NT2/D1 (cell line): ENCODE measurements around the gene NRBF2.

Experiments
- DNase-seq: peaks from one replicate; pipeline ENCODE4 v3.0.0-alpha.2; 2011; ENCODE audit warnings: low read depth, low spot score
- H3K27me3 ChIP-seq: 2 replicates; pipeline ENCODE4 v1.6.0; 2011; ENCODE audit warnings: mild to moderate bottlenecking; ENCODE audit not compliant: insufficient read length, insufficient read depth
- H3K36me3 ChIP-seq: 2 replicates; pipeline ENCODE4 v1.6.1; 2011; ENCODE audit warnings: mild to moderate bottlenecking, low read length, mixed read lengths; ENCODE audit not compliant: insufficient read depth, insufficient read length
- H3K4me1 ChIP-seq: 2 replicates; pipeline ENCODE4 v1.5.1; 2011; ENCODE audit not compliant: insufficient read depth, insufficient read length
- H3K4me3 ChIP-seq: 2 replicates; pipeline ENCODE4 v1.5.1; 2011; ENCODE audit warnings: low read depth; ENCODE audit not compliant: insufficient read length
- H3K9ac ChIP-seq: 2 replicates; pipeline ENCODE4 v1.6.0; 2011; ENCODE audit warnings: low read depth; ENCODE audit not compliant: insufficient read length
- H3K9me3 ChIP-seq: 2 replicates; pipeline ENCODE4 v1.5.1; 2011; ENCODE audit warnings: mild to moderate bottlenecking, low read length; ENCODE audit not compliant: insufficient read depth
- SUZ12 ChIP-seq: IDR thresholded peaks from 2 replicates; pipeline ENCODE4 v1.6.1; 2011; ENCODE audit not compliant: insufficient read length, insufficient read depth; ENCODE audit errors: extremely low read depth
- YY1 ChIP-seq: IDR thresholded peaks from 2 replicates; pipeline ENCODE4 v1.6.1; 2011; ENCODE audit not compliant: insufficient read length, insufficient read depth
- ZNF274 ChIP-seq: IDR thresholded peaks from 2 replicates; pipeline ENCODE4 v1.6.1; 2011; ENCODE audit warnings: mild to moderate bottlenecking, low read depth, low read length

NRBF2 gene

DNA sequence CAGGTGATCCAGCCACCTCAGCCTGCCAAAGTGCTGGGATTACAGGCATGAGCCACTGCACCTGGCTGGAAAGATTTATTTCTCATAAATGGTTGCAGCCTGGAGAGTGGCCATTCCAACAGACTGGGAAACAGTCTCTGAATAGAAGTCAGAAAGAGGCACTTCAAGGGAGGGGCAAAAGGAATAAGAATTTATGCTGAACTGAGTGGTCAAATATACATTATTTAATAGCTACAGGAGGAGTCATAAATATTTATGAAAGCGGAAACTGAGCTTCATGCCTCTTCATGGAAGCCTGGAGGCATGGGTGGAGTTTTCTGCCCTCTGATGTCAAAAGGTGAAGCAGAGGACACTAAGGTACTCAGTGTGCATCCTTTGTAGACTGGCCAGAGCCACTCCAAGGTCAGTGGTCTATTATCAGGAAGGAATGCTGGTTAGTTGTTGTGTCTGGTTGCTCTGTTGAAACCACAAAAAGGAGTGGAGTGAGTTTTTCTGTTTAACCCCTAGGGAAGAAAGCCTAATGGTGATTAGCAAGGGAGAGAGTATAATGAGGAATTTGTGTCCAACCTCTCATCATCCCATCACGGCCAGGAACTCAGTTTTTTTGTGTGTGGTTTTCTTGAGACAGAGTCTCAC is 9.3 kb upstream of the NRBF2 start:
- Histone ChIP-seq H3K36me3 (no peaks in the 10 kb centered on the region), H3K4me3 (no peak overlapping the region), H3K4me1 (no peaks in the 10 kb centered on the region), H3K27me3 (no peaks in the 10 kb centered on the region), H3K9ac (no peak overlapping the region), H3K9me3 (no peaks in the 10 kb centered on the region)
- no peak for DNase-seq
- TF ChIP-seq SUZ12 (no peak), YY1 (no peak), ZNF274 (no peak)

DNA sequence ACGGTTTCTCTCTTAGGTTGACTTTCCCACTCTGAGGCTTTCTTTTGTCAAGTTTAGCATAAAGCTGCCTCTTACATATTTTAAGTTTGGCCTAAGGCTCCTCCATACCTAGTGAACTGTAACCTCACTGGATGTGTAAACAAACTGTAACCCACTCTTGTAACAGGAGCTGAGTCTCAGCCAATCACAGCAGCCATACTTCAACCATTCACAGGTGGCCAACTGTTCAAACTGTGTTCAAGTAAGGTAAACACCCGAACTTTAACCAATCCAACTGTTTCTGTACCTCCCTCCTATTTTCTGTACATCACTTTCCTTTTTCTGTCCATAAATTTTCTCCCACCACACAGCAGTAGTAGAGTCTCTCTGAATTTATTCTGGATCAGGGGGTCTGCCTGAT is 7.7 kb upstream of the NRBF2 start:
- Histone ChIP-seq H3K27me3 (no peaks in the 10 kb centered on the region), H3K36me3 (no peaks in the 10 kb centered on the region), H3K4me3 (no peak overlapping the region), H3K9me3 (no peaks in the 10 kb centered on the region), H3K4me1 (no peaks in the 10 kb centered on the region), H3K9ac (no peak overlapping the region)
- TF ChIP-seq YY1, result no peak
- TF ChIP-seq ZNF274, result no peak
- no peak for TF ChIP-seq SUZ12
- DNase-seq, result no peak

DNA sequence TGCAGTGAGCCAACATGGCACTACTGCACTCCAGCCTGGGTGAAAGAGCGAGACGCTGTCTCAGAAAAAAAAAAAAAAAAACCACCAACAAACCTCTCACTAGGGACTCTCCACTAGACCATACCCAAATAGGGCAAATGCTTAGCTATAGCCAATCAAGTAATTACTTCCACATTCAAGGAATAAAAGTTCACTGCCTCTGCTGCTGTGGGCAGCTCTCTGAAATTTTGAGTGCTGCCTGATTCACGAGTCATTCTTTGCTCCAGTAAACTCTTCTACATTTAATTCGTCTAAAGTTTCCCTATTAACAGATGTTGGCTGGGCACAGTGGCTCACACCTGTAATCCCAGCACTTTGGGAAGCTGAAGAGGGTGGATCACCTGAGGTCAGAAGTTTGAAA is 4.7 kb upstream of the NRBF2 start:
- Histone ChIP-seq H3K27me3 (no peaks in the 10 kb centered on the region), H3K4me3 (no peak overlapping the region), H3K9me3 (peaks cover 9% of the 10 kb centered on the region), H3K9ac (no peak overlapping the region), H3K4me1 (no peaks in the 10 kb centered on the region), H3K36me3 (no peaks in the 10 kb centered on the region)
- TF ChIP-seq YY1 (no peak), ZNF274 (no peak), SUZ12 (no peak)
- DNase-seq, result no peak

GRCh38 chr10:63129888-63130287 is 3.2 kb upstream of the NRBF2 start:
- Histone ChIP-seq H3K9me3 (peaks cover 9% of the 10 kb centered on the region), H3K4me3 (no peak overlapping the region), H3K4me1 (no peaks in the 10 kb centered on the region), H3K36me3 (peaks cover under 1% of the 10 kb centered on the region), H3K27me3 (no peaks in the 10 kb centered on the region), H3K9ac (no peak overlapping the region)
- no peak for TF ChIP-seq ZNF274
- TF ChIP-seq YY1, result no peak
- TF ChIP-seq SUZ12, result no peak
- DNase-seq, result peak; percentile 32

- no peak for TF ChIP-seq ZNF274
- TF ChIP-seq SUZ12, result no peak
- TF ChIP-seq YY1, result no peak
Observed at GRCh38 chr10:63132651-63133055, 475 bp upstream of the NRBF2 start.

DNA sequence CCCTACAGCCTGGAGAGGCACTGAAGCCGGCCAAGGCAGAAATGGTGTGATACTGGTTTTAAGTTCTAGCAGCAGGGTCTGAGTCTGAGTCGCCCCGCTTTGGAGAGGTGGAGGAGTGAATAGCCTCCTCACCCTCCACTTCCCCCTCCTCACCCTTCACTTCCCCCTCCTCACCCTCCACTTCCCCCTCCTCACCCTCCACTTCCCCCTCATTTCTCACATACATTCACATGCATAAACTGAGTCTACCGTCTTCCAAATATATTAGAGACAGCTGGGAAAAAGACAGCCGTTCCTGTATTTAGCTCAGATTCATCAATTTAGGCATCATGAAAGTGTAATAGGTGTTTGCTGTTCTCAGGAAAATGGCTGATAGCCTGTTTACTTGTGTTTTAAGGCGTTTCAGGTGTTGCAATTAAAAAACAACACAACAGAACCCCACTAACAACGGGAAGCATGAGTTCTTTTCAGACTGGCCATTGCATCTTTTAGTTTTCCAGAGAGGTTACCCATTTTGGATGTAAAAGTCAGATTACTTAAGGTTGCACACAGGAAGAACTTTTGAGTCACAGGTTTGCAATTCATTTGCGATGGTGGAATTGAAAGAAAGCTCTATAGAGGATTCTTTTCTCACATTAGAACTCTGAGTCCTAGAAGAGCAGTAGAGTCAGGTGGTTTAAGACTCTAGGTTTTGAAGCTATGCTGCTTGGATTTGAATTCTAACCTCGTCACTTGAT is 861 bp downstream of the NRBF2 start:
- H3K27me3 ChIP-seq, result no peaks in the 10 kb centered on the region
- peak overlapping the region; percentile 81 for H3K9ac ChIP-seq
- H3K4me1 ChIP-seq, result no peaks in the 10 kb centered on the region
- peaks cover 9% of the 10 kb centered on the region for H3K36me3 ChIP-seq
- H3K4me3 ChIP-seq, result peak overlapping the region; percentile 78
- TF ChIP-seq YY1, result no peak
- TF ChIP-seq SUZ12, result no peak
- TF ChIP-seq ZNF274, result no peak
- peaks cover 9% of the 10 kb centered on the region for H3K9me3 ChIP-seq
- no peak for DNase-seq

More at GRCh38 chr10:63132651-63133055, 475 bp upstream of the NRBF2 start:
- DNase-seq, result no peak
- Histone ChIP-seq H3K36me3 (peaks cover 9% of the 10 kb centered on the region), H3K27me3 (no peaks in the 10 kb centered on the region), H3K9me3 (peaks cover 9% of the 10 kb centered on the region), H3K4me1 (no peaks in the 10 kb centered on the region), H3K9ac (no peak overlapping the region), H3K4me3 (peak overlapping the region; percentile 2)

GRCh38 chr10:63137306-63137705 is 4.2 kb downstream of the NRBF2 start:
- peaks cover 6% of the 10 kb centered on the region for H3K9me3 ChIP-seq
- no peak overlapping the region for H3K9ac ChIP-seq
- H3K4me1 ChIP-seq, result no peaks in the 10 kb centered on the region
- no peaks in the 10 kb centered on the region for H3K27me3 ChIP-seq
- DNase-seq, result no peak
- no peak overlapping the region for H3K4me3 ChIP-seq
- peaks cover 18% of the 10 kb centered on the region for H3K36me3 ChIP-seq
- no peak for TF ChIP-seq ZNF274
- no peak for TF ChIP-seq YY1
- no peak for TF ChIP-seq SUZ12
